Prostate gland (tissue), 2 donors: ENCODE data around the gene HUS1. TPM values are rescaled to one million over a fixed set of nuclear protein-coding genes. Genes with fewer than 3 reads are reported as not detected.

Experiments
- DNase-seq: peaks from one replicate; pipeline ENCODE4 v3.0.0-alpha.2; 2019; ENCODE audit warnings: low spot score
- H3K27ac ChIP-seq, 2 donors: fragments of 200-600 bp; sonication (generic); 2 replicates each; pipeline ENCODE4 v1.5.1; 2017 to 2019
- H3K27me3 ChIP-seq: fragments of 200-600 bp; sonication (generic); replicated peaks from 2 replicates; pipeline ENCODE4 v1.5.1; 2019; ENCODE audit not compliant: insufficient read depth
- H3K36me3 ChIP-seq, 2 donors: fragments of 200-600 bp; sonication (generic); 1 replicate in 1 of 2; 2 replicates in 1 of 2; pipeline versions ENCODE4 v1.5.1 to v1.8.1; 2017 to 2019
- H3K4me1 ChIP-seq: fragments of 200-600 bp; sonication (generic); replicated peaks from 2 replicates; pipeline ENCODE4 v1.5.1; 2019
- H3K4me3 ChIP-seq, 2 donors: fragments of 200-600 bp; sonication (generic); 2 replicates each; pipeline ENCODE4 v1.5.1; 2017 to 2019
- H3K9me3 ChIP-seq: fragments of 200-600 bp; sonication (generic); 2 replicates; pipeline ENCODE4 v1.5.1; 2017
- POLR2A ChIP-seq: fragments of 450-650 bp; IDR thresholded peaks from one replicate; pipeline ENCODE4 v1.6.1; 2016; ENCODE audit warnings: antibody characterized with exemption, mild to moderate bottlenecking
- POLR2AphosphoS5 ChIP-seq: sonication (generic); formaldehyde crosslinking; IDR thresholded peaks from one replicate; pipeline ENCODE4 v1.6.1; 2017; ENCODE audit warnings: antibody characterized with exemption
- WGBS: methylation state at CpG from one replicate; pipeline ENCODE4 v1.1.5; 2018; 5-methylcytosine and 5-hydroxymethylcytosine counted together
- intact Hi-C: fragments of 100-400 bp; cut with DNase I; formaldehyde crosslinking; loops from one replicate; pipeline ENCODE4 v1.14.2; 2022
- total RNA-seq, 2 donors: library from RNA; depleted of rRNA; stranded (reverse); fragments of >200 nt; gene quantifications; one replicate each; pipeline ENCODE4 v1.1.0, GENCODE V29; 2016
- TF ChIP-seq, protein P1 (sequence below), 4 experiments: fragments of 200-600 bp in 2 of 4; fragments of 450-650 bp in 2 of 4; sonication (generic) in 2 of 4; IDR thresholded peaks; 1 replicate in 3 of 4; 2 replicates in 1 of 4; pipeline ENCODE4 v1.5.1; 2016 to 2019; ENCODE audit warnings: antibody characterized with exemption in 4 of 4, mild to moderate bottlenecking in 2 of 4, moderate library complexity in 2 of 4

Gene HUS1
- total RNA-seq, 2 donors from 2014 or later, result 26.1 to 43.1 TPM

DNA sequence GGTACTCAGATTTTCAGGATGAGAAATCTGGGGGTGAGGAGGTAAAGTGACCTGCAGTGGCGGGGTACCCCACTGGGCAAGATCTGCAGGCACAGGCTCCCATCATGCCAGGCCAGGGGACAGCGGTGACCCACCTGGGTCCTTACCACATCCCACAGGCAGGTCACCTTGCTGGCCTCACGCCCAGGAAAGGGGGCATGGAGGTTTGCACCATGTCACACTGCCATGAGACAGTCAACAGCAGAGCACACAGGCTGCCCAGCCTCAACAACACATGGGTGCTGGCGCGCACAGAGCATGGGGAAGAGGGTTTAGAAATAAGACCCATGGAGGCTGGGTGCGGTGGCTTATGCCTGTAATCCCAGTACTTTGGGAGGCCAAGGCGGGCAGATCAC, 32.1 kb downstream of the HUS1 start:
- Histone ChIP-seq H3K4me3 (no peak overlapping the region), H3K36me3 (no peaks in the 10 kb centered on the region), H3K9me3 (no peaks in the 10 kb centered on the region), H3K4me1 (no peaks in the 10 kb centered on the region), H3K27me3 (no peaks in the 10 kb centered on the region), H3K27ac (no peak overlapping the region)
- WGBS, result 100% methylated on average over 7 of the region's 7 CpGs
- DNase-seq, result no peak
- TF ChIP-seq POLR2AphosphoS5 (no peak), POLR2A (no peak)
- TF ChIP-seq, protein P1, sequence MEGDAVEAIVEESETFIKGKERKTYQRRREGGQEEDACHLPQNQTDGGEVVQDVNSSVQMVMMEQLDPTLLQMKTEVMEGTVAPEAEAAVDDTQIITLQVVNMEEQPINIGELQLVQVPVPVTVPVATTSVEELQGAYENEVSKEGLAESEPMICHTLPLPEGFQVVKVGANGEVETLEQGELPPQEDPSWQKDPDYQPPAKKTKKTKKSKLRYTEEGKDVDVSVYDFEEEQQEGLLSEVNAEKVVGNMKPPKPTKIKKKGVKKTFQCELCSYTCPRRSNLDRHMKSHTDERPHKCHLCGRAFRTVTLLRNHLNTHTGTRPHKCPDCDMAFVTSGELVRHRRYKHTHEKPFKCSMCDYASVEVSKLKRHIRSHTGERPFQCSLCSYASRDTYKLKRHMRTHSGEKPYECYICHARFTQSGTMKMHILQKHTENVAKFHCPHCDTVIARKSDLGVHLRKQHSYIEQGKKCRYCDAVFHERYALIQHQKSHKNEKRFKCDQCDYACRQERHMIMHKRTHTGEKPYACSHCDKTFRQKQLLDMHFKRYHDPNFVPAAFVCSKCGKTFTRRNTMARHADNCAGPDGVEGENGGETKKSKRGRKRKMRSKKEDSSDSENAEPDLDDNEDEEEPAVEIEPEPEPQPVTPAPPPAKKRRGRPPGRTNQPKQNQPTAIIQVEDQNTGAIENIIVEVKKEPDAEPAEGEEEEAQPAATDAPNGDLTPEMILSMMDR (IDR thresholded peaks at IDR 0.05), result no peak
- intact Hi-C loops, result no loop called here

DNA sequence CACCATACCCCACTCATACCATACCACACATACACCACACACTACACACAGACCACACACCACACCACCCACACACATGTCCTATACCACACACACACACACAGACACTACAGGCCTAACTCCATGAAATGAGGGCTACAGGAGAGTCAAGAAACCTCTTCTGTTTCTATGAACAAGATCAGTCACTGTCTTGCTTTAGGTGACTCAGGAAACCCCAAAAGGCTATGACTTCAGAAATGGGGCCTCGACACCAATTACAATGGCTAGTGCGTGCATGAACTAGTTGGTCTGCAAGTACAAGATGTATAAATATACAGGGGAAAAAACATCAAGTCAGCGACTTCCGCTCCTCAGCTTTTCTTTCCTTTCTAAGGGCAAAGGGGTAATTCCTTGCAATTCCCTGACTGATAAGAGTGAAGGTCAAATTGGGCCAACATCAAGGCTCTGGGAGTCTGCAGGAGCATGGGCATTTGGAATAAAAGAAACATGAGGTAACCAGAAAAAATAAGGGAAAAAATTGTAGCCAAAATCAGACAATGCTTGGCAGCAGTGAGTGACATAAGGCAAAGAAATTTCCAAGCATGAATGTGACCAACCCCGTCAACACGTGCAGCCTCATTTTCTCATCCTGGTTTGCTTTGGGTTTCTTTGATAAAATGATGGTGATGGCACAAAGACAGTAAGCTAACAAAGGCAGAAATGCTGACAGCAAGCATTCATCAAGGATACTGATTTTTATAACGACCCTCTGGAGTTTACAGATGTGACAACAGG, 32.6 kb downstream of the HUS1 start:
- intact Hi-C loops, result no loop called here
- TF ChIP-seq POLR2A, result no peak
- TF ChIP-seq, protein P1 (IDR thresholded peaks at IDR 0.05), result no peak
- TF ChIP-seq POLR2AphosphoS5, result no peak
- Histone ChIP-seq H3K4me1 (no peaks in the 10 kb centered on the region), H3K27ac (no peak overlapping the region), H3K9me3 (no peaks in the 10 kb centered on the region), H3K36me3 (no peaks in the 10 kb centered on the region), H3K27me3 (no peaks in the 10 kb centered on the region), H3K4me3 (no peak overlapping the region)
- no peak for DNase-seq
- WGBS, result 85% methylated on average over 7 of the region's 7 CpGs

DNA sequence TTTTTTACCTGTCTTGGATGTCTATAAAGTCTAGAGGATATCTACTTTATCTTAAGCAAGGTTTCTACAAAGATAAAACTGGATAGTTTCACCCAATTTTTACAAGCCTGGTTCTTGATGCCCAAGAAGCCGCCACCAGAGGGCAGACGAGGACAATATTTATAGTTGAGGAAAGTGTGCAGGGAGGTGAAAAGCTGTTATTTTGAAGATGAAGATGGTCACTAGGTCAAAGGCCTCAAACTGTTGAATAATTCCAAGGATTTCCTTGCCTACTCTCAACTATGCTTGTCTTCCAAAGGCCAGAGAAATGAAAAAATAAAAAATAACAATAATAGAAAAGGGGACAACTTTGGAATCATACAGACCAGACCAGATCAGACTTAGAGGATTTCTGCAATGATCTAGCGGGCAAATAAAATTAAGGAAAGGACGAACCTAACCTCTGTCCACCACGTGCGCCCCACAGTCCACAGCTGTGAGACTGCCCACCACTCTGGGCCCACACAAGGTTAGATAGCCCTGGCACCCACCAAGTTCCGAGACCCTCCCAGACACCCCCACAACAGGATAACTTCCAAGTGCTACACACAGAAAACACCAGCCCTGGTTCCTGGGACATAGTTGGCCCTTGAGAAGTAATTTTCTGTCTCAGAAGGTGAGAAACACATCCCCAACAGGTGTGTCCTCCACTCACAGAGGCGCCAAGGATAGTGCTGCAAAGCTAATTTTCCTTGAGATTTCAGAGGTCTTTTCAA, 34.0 kb downstream of the HUS1 start:
- intact Hi-C loops, result loop anchor here (2.0 kb wide), 1 partner anchor 165 kb away; no protein-coding TSS in a partner anchor
- Histone ChIP-seq H3K27ac (no peak overlapping the region), H3K4me3 (no peak overlapping the region), H3K36me3 (no peaks in the 10 kb centered on the region), H3K4me1 (no peaks in the 10 kb centered on the region), H3K9me3 (no peaks in the 10 kb centered on the region), H3K27me3 (no peaks in the 10 kb centered on the region)
- WGBS, result 41% methylated on average over 8 of the region's 8 CpGs
- peak; percentile 61 for DNase-seq
- TF ChIP-seq, protein P1 (IDR thresholded peaks at IDR 0.05), result peak; percentile 52 to 80 (median 76)
- TF ChIP-seq POLR2AphosphoS5, result no peak

DNA sequence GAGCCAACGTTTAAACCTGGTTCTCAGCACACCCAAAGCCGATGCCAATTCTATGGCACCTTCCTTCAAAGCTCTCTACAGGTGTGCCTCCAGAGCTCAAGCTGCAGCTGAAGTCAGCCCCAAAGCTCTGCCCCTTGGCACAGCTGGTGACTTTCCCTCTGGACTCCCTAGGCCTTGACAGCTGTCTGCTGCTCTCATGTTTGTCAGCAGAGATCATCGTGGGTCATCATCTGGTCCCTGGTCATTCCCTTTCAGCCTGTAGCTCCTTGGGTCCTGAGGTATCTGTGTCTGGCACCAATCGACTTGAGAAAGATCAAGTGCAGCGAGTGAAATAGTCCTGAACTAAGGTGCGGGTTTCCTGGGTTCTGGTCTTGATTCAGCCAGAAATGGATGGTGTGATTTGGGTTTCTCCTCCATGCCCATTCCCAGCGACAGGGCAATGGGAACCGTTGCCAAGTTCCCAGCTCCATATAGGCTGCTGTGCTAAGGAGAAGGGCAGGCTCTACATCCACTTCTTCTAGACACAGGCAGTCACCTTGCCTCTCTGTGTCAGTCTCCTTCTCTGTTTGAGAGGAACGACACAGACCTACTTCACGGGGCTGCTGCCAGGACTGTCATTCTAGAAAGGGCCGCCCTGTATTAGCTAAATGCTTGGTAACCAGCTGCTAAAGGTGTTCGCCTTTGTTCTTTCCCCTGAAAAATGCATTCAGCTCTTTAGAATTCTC, 34.7 kb downstream of the HUS1 start:
- intact Hi-C loops, result loop anchor here (2.0 kb wide), 1 partner anchor 166 kb away; no protein-coding TSS in a partner anchor
- WGBS, result 70% methylated on average over 12 of the region's 12 CpGs
- DNase-seq, result no peak

More for the DNA sequence above, 34.7 kb downstream of the HUS1 start:
- Histone ChIP-seq H3K4me3 (no peak overlapping the region), H3K27ac (no peak overlapping the region), H3K9me3 (no peaks in the 10 kb centered on the region), H3K27me3 (no peaks in the 10 kb centered on the region), H3K4me1 (no peaks in the 10 kb centered on the region), H3K36me3 (no peaks in the 10 kb centered on the region)
- TF ChIP-seq POLR2A, result no peak
- no peak for TF ChIP-seq POLR2AphosphoS5
- TF ChIP-seq, protein P1 (IDR thresholded peaks at IDR 0.05), result no peak
